NCI-H2029 treated with DMSO at 0.1 percent for 48 hours (cell line): ENCODE measurements around the gene ZNF880.
"Not testable (repeated sequence)": the region's sequence is repeated elsewhere in the genome, so short reads cannot be mapped to it uniquely, and the experiment has no call there.

ENCODE experiments used
- DNase-seq: peaks from one replicate; lab custom pipeline; 2025; lab: John Stamatoyannopoulos, UW

Gene ZNF880

GRCh38 chr19:52369559-52370340 lies at the start of gene ZNF880:
Gene ZNF880 (plus strand): TSS chr19:52369923. CDS start chr19:52369966, 43 bp downstream.
- peak; percentile 86 for DNase-seq

DNA sequence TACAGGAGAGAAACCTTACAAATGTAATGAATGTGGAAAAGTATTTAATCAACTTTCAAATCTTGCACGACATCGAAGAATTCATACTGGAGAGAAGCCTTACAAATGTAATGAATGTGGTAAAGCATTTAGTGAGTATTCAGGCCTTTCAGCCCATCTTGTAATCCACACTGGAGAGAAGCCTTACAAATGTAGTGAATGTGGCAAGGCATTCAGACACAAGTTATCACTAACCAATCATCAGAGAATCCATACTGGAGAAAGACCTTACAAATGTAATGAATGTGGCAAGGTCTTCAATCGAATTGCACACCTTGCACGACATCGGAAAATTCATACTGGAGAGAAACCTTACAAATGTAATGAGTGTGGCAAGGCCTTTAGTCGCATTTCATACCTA lies 47.3 kb upstream of the ZNF880 start:
- no peak for DNase-seq

- no peak for DNase-seq
These were observed 38.0 kb upstream of the ZNF880 start for GRCh38 chr19:52331757-52332156.

GRCh38 chr19:52335768-52336116 lies 34.0 kb upstream of the ZNF880 start:
- no peak for DNase-seq

DNA sequence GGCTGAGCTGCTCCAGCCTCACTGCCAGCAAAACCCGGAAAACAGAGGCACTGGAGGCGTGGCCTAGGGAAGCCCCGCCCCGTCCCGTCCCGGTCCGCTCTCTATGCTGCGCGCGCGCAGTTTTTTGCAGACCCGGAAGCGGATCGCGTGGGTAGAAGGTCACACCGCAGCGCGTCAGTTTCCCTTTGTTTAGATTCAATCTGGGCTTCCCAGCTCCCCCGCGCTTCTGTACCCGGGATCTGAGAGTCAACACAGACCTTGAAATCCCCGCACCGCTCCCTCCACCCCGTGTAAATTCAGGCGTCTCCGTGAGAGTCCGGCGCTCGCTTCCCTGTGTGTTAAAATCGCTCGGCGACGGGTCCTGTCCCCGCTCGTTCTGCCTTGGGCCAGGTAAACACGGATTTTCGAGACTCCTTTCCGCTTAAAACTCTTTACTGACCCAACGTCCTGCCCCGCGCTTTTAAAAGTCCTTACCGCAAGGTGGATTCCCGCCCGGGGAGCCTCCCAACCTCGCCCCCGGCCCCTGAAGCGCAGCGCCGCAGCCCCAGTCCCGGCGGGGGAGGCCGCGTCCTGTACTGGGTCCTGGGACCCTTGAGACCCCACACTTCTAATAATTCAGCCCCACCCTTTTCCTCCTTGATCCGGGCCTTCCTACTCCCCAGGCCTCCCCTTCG lies 33.5 kb upstream of the ZNF880 start, which contains the start of gene ZNF610:
Gene ZNF610, plus strand, starts transcription at position 127 of the 674 bp plus-strand sequence. CDS start 12,930 bp downstream, outside the sequence.
- DNase-seq = peak; percentile 62

DNA sequence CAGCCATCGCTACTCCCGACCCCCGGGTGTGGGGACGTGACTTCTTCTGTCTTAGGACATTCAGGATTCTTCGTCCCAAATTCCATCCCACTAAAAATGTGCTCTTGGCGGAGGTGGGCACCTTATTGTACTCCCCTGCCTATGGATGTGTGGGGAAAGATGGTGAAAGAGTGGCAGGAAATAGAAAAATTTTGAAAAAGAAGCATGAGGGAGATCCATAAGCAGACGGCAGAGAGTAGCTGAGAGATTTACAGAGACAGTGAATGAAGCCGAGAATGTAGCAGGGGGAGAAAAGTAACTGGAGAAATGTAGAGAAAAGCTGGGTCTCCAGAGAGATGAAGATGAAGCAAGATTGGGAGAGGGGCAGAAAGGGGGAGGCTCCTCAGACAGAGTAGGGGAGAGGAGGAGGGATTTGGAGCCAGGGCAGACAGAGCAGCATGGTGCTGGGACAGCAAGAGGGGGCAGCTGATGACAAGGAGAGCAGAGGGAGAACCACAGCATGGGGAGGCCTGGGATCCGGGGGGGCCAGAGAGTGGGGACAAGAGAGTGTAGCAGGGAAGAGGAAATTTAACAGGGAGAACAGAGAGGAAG lies 32.8 kb upstream of the ZNF880 start:
- no peak for DNase-seq

- not testable (repeated sequence) for DNase-seq
These were observed 30.7 kb upstream of the ZNF880 start for GRCh38 chr19:52339022-52339421.

GRCh38 chr19:52343548-52343947 lies 26.2 kb upstream of the ZNF880 start:
- peak; percentile 55 for DNase-seq

- DNase-seq = no peak
These were observed 24.6 kb upstream of the ZNF880 start for GRCh38 chr19:52345162-52345561.

GRCh38 chr19:52351512-52351911 lies 18.2 kb upstream of the ZNF880 start:
- no peak for DNase-seq

GRCh38 chr19:52366414-52366824 lies 3.3 kb upstream of the ZNF880 start:
- no peak for DNase-seq

DNA sequence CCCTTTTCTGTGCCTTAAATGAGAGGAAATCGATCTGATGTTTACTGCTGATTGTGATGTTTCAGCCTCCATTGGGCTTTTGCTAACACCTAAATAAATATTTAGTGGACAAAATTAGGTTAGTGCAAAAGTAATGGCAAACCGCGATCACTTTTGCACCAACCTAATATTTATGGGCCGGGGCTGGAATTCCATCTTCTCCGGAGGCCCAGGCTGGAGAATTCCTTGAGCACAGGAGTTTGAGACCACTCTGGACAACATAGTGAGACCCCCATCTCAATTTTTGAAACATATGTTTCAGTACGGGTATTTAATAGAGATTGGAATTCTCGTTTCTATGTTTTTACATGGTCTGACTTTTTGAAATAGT lies 603 bp downstream of the ZNF880 start:
- DNase-seq = no peak

DNA sequence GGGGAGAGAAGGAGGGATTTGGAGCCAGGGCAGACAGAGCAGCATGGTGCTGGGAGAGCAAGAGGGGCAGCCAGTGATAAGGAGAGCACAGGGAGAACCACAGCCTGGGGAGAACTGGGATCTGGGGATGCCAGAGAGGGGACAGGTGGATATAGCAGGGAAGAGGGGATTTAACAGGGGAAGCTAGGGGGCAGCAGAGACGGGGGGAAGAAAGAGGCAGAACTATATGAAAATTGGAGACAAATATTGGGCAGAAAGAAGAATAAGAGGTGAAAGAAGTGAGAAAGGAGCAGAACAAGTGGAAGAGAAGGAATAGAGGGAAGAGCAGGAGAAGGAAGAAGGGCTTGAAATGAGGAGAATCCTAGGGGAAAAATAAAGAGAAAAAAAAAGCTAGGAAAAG lies 21.4 kb downstream of the ZNF880 start:
- DNase-seq = no peak

DNA sequence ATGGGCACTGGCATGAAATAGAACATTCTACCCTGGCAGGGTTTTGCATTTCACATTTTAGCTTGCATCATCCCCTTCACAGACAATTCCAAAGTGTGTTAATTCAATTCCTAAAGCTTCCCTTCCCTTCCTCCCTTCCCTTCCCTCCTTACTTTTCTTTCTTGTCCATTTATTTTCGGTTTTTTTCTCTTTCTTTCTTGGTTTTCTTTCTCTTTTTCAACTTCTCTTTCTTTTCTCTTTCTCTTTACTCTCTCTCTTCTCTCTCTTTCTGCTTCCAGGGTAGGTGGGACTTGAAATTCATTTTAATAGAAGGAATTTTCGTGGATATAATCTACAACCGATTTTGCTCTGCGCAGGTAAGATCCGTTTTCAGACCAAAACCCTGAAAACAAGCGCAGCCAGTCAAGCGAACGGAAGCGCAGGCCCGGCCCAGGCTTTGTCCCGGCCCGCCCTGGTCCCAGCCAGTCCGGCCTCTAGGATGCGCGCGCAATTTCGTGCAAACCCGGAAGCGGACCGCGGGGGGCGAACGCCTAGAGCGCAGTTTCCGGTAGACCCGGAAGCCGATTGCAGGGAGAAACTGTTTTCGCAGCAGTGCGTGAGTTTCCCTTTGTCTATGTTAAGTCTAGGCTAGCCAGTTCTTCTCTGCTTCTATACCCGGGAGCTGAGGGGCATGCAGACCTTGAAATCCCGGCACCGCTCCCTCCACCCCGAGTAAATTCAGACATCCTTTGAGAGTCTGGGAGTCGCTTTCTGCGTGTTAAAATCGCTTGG lies 27.8 kb downstream of the ZNF880 start, which contains the start of gene ZNF528:
Gene ZNF528, plus strand, starts transcription at position 540 of the 771 bp plus-strand sequence. CDS start 4,165 bp downstream, outside the sequence.
- DNase-seq = peak; percentile 47

DNA sequence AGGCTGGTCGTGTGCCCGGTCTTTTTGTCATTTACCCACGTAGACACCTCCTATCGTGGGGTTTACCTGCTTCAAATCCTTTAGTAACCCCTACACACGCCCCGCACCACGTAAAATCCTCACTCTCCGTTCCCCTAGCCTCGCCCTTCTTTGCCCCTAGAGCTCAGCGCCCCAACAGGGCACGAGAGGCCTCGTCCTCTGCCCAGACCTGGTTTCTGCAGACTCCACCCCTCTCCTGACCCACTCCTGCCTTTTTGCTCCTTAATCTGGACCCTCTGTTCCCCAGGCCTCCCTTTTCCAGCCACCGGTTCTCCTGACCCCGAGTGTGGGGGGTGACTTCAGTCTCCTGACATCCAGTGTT lies 28.3 kb downstream of the ZNF880 start:
- no peak for DNase-seq

GRCh38 chr19:52410276-52410675 lies 40.6 kb downstream of the ZNF880 start:
- no peak for DNase-seq

GRCh38 chr19:52415711-52416110 lies 46.0 kb downstream of the ZNF880 start:
- no peak for DNase-seq

DNA sequence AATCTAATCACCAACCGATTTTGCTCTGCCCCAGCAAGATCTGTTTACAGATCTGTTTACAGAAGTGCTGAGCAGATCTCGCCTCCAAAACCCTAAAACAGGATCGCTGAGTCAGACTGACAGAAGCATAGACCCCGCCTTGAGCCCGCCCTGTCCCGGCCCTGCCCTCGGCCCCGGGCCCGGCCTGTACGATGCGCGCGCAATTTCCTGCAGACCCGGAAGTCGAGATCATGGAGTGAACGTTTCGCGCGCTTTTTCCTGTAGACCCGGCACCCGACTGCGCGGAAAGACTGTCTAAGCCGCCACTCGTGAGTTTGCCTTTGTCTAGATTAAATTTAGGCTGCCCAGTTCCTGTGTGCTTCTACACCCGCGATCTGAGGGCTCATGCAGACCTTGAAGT lies 59.2 kb downstream of the ZNF880 start, which contains the start of gene ZNF534:
Gene ZNF534, plus strand, starts transcription at position 212 of the 400 bp plus-strand sequence. CDS start 2,327 bp downstream, outside the sequence.
- DNase-seq = no peak
